T-cell (primary cell): ENCODE data around the gene CCDC78. TPM values are rescaled to one million over a fixed set of nuclear protein-coding genes. Genes with fewer than 3 reads are reported as not detected.

Source experiments
- ATAC-seq, 4 experiments: fragments of 200-7000 bp in 3 of 4; fragments of 150-1000 bp in 1 of 4; cut with Tn5 transposase; replicated peaks in 1 of 4; 1 replicate in 3 of 4; 2 replicates in 1 of 4; pipeline ENCODE4 v1.10.0; 2021; ENCODE audit warnings: moderate library complexity in 3 of 4, mild to moderate bottlenecking in 2 of 4, moderate number of reproducible peaks in 1 of 4
- CTCF ChIA-PET, 2 donors: fragments of 300-600 bp; sonication (Branson Sonifier 250); formaldehyde crosslinking; loops; one replicate each; lab custom pipeline; 2022; ENCODE audit warnings: antibody characterized with exemption in 2 of 2; lab: Charles Lee
- POLR2A ChIA-PET, 2 donors: fragments of 300-600 bp; sonication (Branson Sonifier 250); formaldehyde crosslinking; loops; one replicate each; lab custom pipeline; 2022; ENCODE audit warnings: antibody characterized with exemption in 2 of 2; lab: Charles Lee
- DNase-seq, 35 experiments: peaks; one replicate each; pipeline versions ENCODE4 v3.0.0 to v3.0.0-alpha.2; 2013 to 2023
- H3K27ac ChIP-seq: one replicate; pipeline ENCODE4 v1.5.1; 2013; ENCODE audit warnings: low read length
- H3K27me3 ChIP-seq, 2 experiments: replicated peaks in 1 of 2; 1 replicate in 1 of 2; 2 replicates in 1 of 2; pipeline versions ENCODE4 v1.6.1 to v1.7.0; 2013; ENCODE audit warnings: low read length in 1 of 2, mixed read lengths in 1 of 2; ENCODE audit not compliant: control insufficient read depth in 2 of 2, insufficient read depth in 2 of 2; ENCODE audit errors: extremely low read depth in 1 of 2
- H3K36me3 ChIP-seq, 2 donors: 1 replicate in 1 of 2; 2 replicates in 1 of 2; pipeline versions ENCODE4 v1.6.1 to v1.7.0; 2013; ENCODE audit warnings: low read length in 1 of 2; ENCODE audit not compliant: control insufficient read depth in 2 of 2, insufficient read depth in 1 of 2; ENCODE audit errors: extremely low read depth in 1 of 2
- H3K4me1 ChIP-seq, 2 experiments: 1 replicate in 1 of 2; 2 replicates in 1 of 2; pipeline versions ENCODE4 v1.6.1 to v1.7.0; 2013; ENCODE audit warnings: low read length in 2 of 2, mixed read lengths in 1 of 2; ENCODE audit not compliant: insufficient read depth in 2 of 2, control insufficient read depth in 1 of 2; ENCODE audit errors: extremely low read depth in 1 of 2
- H3K4me3 ChIP-seq, 2 donors: 1 replicate in 1 of 2; 2 replicates in 1 of 2; pipeline versions ENCODE4 v1.5.1 to v1.7.0; 2013; ENCODE audit warnings: mild to moderate bottlenecking in 2 of 2, low read length in 1 of 2, moderate library complexity in 1 of 2; ENCODE audit not compliant: control insufficient read depth in 1 of 2; ENCODE audit errors: extremely low read depth in 1 of 2
- H3K9me3 ChIP-seq: 2 replicates; pipeline ENCODE4 v1.7.0; 2013
- H3K27ac Mint-ChIP-seq, 2 donors: one replicate each; pipeline ENCODE4 v1.8.0; 2020 to 2021; ENCODE audit warnings: mild to moderate bottlenecking in 2 of 2, mixed read lengths in 2 of 2
- H3K27me3 Mint-ChIP-seq, 2 donors: one replicate each; pipeline ENCODE4 v1.8.0; 2021 to 2022; ENCODE audit warnings: mixed read lengths in 2 of 2
- H3K36me3 Mint-ChIP-seq: one replicate; pipeline ENCODE4 v1.8.0; 2021; ENCODE audit warnings: mixed read lengths
- H3K4me1 Mint-ChIP-seq, 3 donors: one replicate each; pipeline ENCODE4 v1.8.0; 2020 to 2022; ENCODE audit warnings: mixed read lengths in 3 of 3, mild to moderate bottlenecking in 1 of 3
- H3K4me3 Mint-ChIP-seq, 3 donors: one replicate each; pipeline ENCODE4 v1.8.0; 2020 to 2022; ENCODE audit warnings: mild to moderate bottlenecking in 3 of 3, mixed read lengths in 3 of 3, moderate library complexity in 3 of 3
- H3K9me3 Mint-ChIP-seq, 3 donors: one replicate each; pipeline ENCODE4 v1.8.0; 2020 to 2022; ENCODE audit warnings: mixed read lengths in 3 of 3
- WGBS: methylation state at CpG from one replicate; pipeline ENCODE4 v1.1.5; 2013; ENCODE audit warnings: missing lambda C conversion rate; ENCODE audit not compliant: insufficient coverage; 5-methylcytosine and 5-hydroxymethylcytosine counted together
- total RNA-seq, 35 experiments: library from RNA in 6 of 35; stranded (reverse) in 6 of 35; fragments of 120-200 nt in 1 of 35; gene quantifications; one replicate each; pipeline versions ENCODE4 v1.2.1 to v1.2.4 and lab custom pipeline; 2013 to 2026

CCDC78 gene
- total RNA-seq, 5 donors from 2014 or later (not counting 1 experiment from before 2014, with no cell fraction given), result 3.1 to 17.1 (median 8.6) TPM

- ATAC-seq (no peak), DNase-seq (no peak)
- H3K4me3 Mint-ChIP-seq, result no peak overlapping the region
- WGBS, result 87% methylated on average over 16 of the region's 19 CpGs
- CTCF ChIA-PET, result no interaction called here
- no peaks in the 10 kb centered on the region for H3K9me3 Mint-ChIP-seq
- Histone ChIP-seq H3K4me3 (no peak overlapping the region), H3K36me3 (no peaks in the 10 kb centered on the region), H3K9me3 (no peaks in the 10 kb centered on the region), H3K27me3 (peaks cover 0 to 35% of the 10 kb centered on the region in 2 experiments), H3K27ac (no peak overlapping the region), H3K4me1 (no peaks in the 10 kb centered on the region)
- no peaks in the 10 kb centered on the region for H3K36me3 Mint-ChIP-seq
- H3K27ac Mint-ChIP-seq, result no peak overlapping the region
- H3K4me1 Mint-ChIP-seq, result no peaks in the 10 kb centered on the region
- H3K27me3 Mint-ChIP-seq, result peaks cover 0 to 4% of the 10 kb centered on the region in 2 donors
- POLR2A ChIA-PET, result no interaction called here
These were observed 43.7 kb upstream of the CCDC78 start for GRCh38 chr16:769934-770333.

- ChIA-PET CTCF (no interaction called here), POLR2A (no interaction called here)
- H3K27me3 Mint-ChIP-seq, result peaks cover 0 to 4% of the 10 kb centered on the region in 2 donors
- H3K36me3 Mint-ChIP-seq, result no peaks in the 10 kb centered on the region
- ATAC-seq (no peak), DNase-seq (no peak)
- no peaks in the 10 kb centered on the region for H3K9me3 Mint-ChIP-seq
- no peak overlapping the region for H3K27ac Mint-ChIP-seq
- Histone ChIP-seq H3K36me3 (no peaks in the 10 kb centered on the region), H3K9me3 (no peaks in the 10 kb centered on the region), H3K4me3 (no peak overlapping the region), H3K27ac (no peak overlapping the region), H3K27me3 (peaks cover 0 to 37% of the 10 kb centered on the region in 2 experiments), H3K4me1 (no peaks in the 10 kb centered on the region)
- H3K4me3 Mint-ChIP-seq, result no peak overlapping the region
- WGBS, result 71% methylated on average over 8 of the region's 20 CpGs
- H3K4me1 Mint-ChIP-seq, result no peaks in the 10 kb centered on the region
These were observed 43.0 kb upstream of the CCDC78 start for GRCh38 chr16:769184-769784.

- H3K9me3 Mint-ChIP-seq, result no peaks in the 10 kb centered on the region
- no peaks in the 10 kb centered on the region for H3K4me1 Mint-ChIP-seq
- no peaks in the 10 kb centered on the region for H3K36me3 Mint-ChIP-seq
- 70% methylated on average over 11 of the region's 21 CpGs for WGBS
- Histone ChIP-seq H3K36me3 (no peaks in the 10 kb centered on the region), H3K9me3 (no peaks in the 10 kb centered on the region), H3K27ac (no peak overlapping the region), H3K27me3 (peaks cover 0 to 41% of the 10 kb centered on the region in 2 experiments), H3K4me1 (no peaks in the 10 kb centered on the region), H3K4me3 (no peak overlapping the region)
- no peak overlapping the region for H3K4me3 Mint-ChIP-seq
- DNase-seq, result no peak
- CTCF ChIA-PET, result no interaction called here
- no peak for ATAC-seq
- no peak overlapping the region for H3K27ac Mint-ChIP-seq
- H3K27me3 Mint-ChIP-seq, result peaks cover 0 to 4% of the 10 kb centered on the region in 2 donors
- POLR2A ChIA-PET, result no interaction called here
These were observed 42.2 kb upstream of the CCDC78 start for GRCh38 chr16:768428-768827.

- 57% methylated on average over 2 of the region's 38 CpGs for WGBS
- Mint-ChIP-seq H3K36me3 (no peaks in the 10 kb centered on the region), H3K4me3 (no peak overlapping the region), H3K27ac (no peak overlapping the region), H3K9me3 (no peaks in the 10 kb centered on the region), H3K4me1 (no peaks in the 10 kb centered on the region), H3K27me3 (peaks cover 0 to 4% of the 10 kb centered on the region in 2 donors)
- ChIA-PET CTCF (no interaction called here), POLR2A (no interaction called here)
- H3K36me3 ChIP-seq, result no peaks in the 10 kb centered on the region
- H3K4me1 ChIP-seq, result no peaks in the 10 kb centered on the region
- peaks cover 0 to 46% of the 10 kb centered on the region in 2 experiments for H3K27me3 ChIP-seq
- no peaks in the 10 kb centered on the region for H3K9me3 ChIP-seq
- DNase-seq (no peak), ATAC-seq (no peak)
- H3K4me3 ChIP-seq, result no peak overlapping the region
- H3K27ac ChIP-seq, result no peak overlapping the region
These were observed 41.5 kb upstream of the CCDC78 start for GRCh38 chr16:767743-768235.

- Mint-ChIP-seq H3K4me3 (no peak overlapping the region), H3K4me1 (no peaks in the 10 kb centered on the region), H3K36me3 (no peaks in the 10 kb centered on the region), H3K27ac (no peak overlapping the region), H3K27me3 (peaks cover 0 to 4% of the 10 kb centered on the region in 2 donors), H3K9me3 (no peaks in the 10 kb centered on the region)
- no peak overlapping the region for H3K4me3 ChIP-seq
- POLR2A ChIA-PET, result no interaction called here
- no peak overlapping the region for H3K27ac ChIP-seq
- no peaks in the 10 kb centered on the region for H3K36me3 ChIP-seq
- ATAC-seq, result no peak
- CTCF ChIA-PET, result no interaction called here
- no peaks in the 10 kb centered on the region for H3K9me3 ChIP-seq
- DNase-seq, result no peak
- H3K4me1 ChIP-seq, result no peaks in the 10 kb centered on the region
- 70% methylated on average over 30 of the region's 48 CpGs for WGBS
- H3K27me3 ChIP-seq, result peaks cover 0 to 45% of the 10 kb centered on the region in 2 experiments
These were observed 40.8 kb upstream of the CCDC78 start for GRCh38 chr16:766820-767640.

- Mint-ChIP-seq H3K4me3 (no peak overlapping the region), H3K4me1 (no peaks in the 10 kb centered on the region), H3K9me3 (no peaks in the 10 kb centered on the region), H3K27me3 (peaks cover 0 to under 1% of the 10 kb centered on the region in 2 donors), H3K36me3 (no peaks in the 10 kb centered on the region), H3K27ac (no peak overlapping the region)
- no peaks in the 10 kb centered on the region for H3K9me3 ChIP-seq
- H3K27me3 ChIP-seq, result peaks cover 0 to 46% of the 10 kb centered on the region in 2 experiments
- H3K36me3 ChIP-seq, result no peaks in the 10 kb centered on the region
- ATAC-seq (no peak), DNase-seq (no peak)
- no peak overlapping the region for H3K4me3 ChIP-seq
- no peak overlapping the region for H3K27ac ChIP-seq
- ChIA-PET CTCF (interaction anchor here in 1 of 2 donors (0.7 kb wide), 1 partner anchor 25 kb away, joined by 3 read pairs; no protein-coding TSS in a partner anchor), POLR2A (no interaction called here)
- WGBS, result 85% methylated on average over 26 of the region's 29 CpGs
- no peaks in the 10 kb centered on the region for H3K4me1 ChIP-seq
These were observed 40.0 kb upstream of the CCDC78 start for GRCh38 chr16:766008-766819.
